Measurements from ENCODE around the gene RNGTT.
"Not testable (repeated sequence)": the region's sequence is repeated elsewhere in the genome, so short reads cannot be mapped to it uniquely, and the experiment has no call there.

RNGTT gene

GRCh38 chr6:88848870-88849269 is 114.5 kb downstream of the RNGTT start:
- FAIRE-seq (no peak), DNase-seq (ENCODE audit: insufficient read length, low spot score) (no peak)
- TF ChIP-seq POLR2A (IDR thresholded peaks at IDR 0.05; ENCODE audit: low read depth, low read length), result no peak

GRCh38 chr6:88843040-88843439 is 120.4 kb downstream of the RNGTT start:
- TF ChIP-seq POLR2A (IDR thresholded peaks at IDR 0.05; ENCODE audit: low read depth, low read length), result no peak
- DNase-seq (ENCODE audit: insufficient read length, low spot score), result no peak
- no peak for FAIRE-seq

- no peak for TF ChIP-seq POLR2A (IDR thresholded peaks at IDR 0.05; ENCODE audit: low read depth, low read length)
- DNase-seq (ENCODE audit: insufficient read length, low spot score) (no peak), FAIRE-seq (no peak)
Observed at GRCh38 chr6:88842320-88842719, 121.1 kb downstream of the RNGTT start.

GRCh38 chr6:88840796-88841539 is 122.5 kb downstream of the RNGTT start:
- TF ChIP-seq POLR2A (IDR thresholded peaks at IDR 0.05; ENCODE audit: low read depth, low read length), result no peak
- FAIRE-seq (no peak), DNase-seq (ENCODE audit: insufficient read length, low spot score) (no peak)

GRCh38 chr6:88840289-88840688 is 123.1 kb downstream of the RNGTT start:
- no peak for TF ChIP-seq POLR2A (IDR thresholded peaks at IDR 0.05; ENCODE audit: low read depth, low read length)
- DNase-seq (ENCODE audit: insufficient read length, low spot score) (no peak), FAIRE-seq (no peak)

GRCh38 chr6:88839280-88839679 is 124.1 kb downstream of the RNGTT start:
- DNase-seq (ENCODE audit: insufficient read length, low spot score) (no peak), FAIRE-seq (no peak)
- no peak for TF ChIP-seq POLR2A (IDR thresholded peaks at IDR 0.05; ENCODE audit: low read depth, low read length)

- no peak for DNase-seq (ENCODE audit: insufficient read length, low spot score)
- FAIRE-seq, result no peak
- TF ChIP-seq POLR2A (IDR thresholded peaks at IDR 0.05; ENCODE audit: low read depth, low read length), result no peak
Observed at GRCh38 chr6:88835210-88835609, 128.2 kb downstream of the RNGTT start.

GRCh38 chr6:88833071-88833470 is 130.3 kb downstream of the RNGTT start:
- FAIRE-seq; DNase-seq (ENCODE audit: insufficient read length, low spot score): not testable (repeated sequence)

- FAIRE-seq, result not testable (repeated sequence)
Observed at GRCh38 chr6:88827599-88827998, 135.8 kb downstream of the RNGTT start.

GRCh38 chr6:88825856-88826255 is 137.6 kb downstream of the RNGTT start:
- TF ChIP-seq POLR2A (IDR thresholded peaks at IDR 0.05; ENCODE audit: low read depth, low read length), result no peak
- FAIRE-seq, result peak; percentile 6
- no peak for DNase-seq (ENCODE audit: insufficient read length, low spot score)

More at GRCh38 chr6:88827599-88827998, 135.8 kb downstream of the RNGTT start:
- DNase-seq (ENCODE audit: insufficient read length, low spot score), result not testable (repeated sequence)

GRCh38 chr6:88823998-88824397 is 139.4 kb downstream of the RNGTT start:
- FAIRE-seq, result peak; percentile 6
- TF ChIP-seq POLR2A (IDR thresholded peaks at IDR 0.05; ENCODE audit: low read depth, low read length), result no peak
- peak; percentile 2 for DNase-seq (ENCODE audit: insufficient read length, low spot score)

GRCh38 chr6:88815491-88815890 is 147.9 kb downstream of the RNGTT start:
- no peak for FAIRE-seq
- no peak for DNase-seq (ENCODE audit: insufficient read length, low spot score)
- TF ChIP-seq POLR2A (IDR thresholded peaks at IDR 0.05; ENCODE audit: low read depth, low read length), result no peak

- FAIRE-seq (no peak), DNase-seq (ENCODE audit: insufficient read length, low spot score) (no peak)
- TF ChIP-seq POLR2A (IDR thresholded peaks at IDR 0.05; ENCODE audit: low read depth, low read length), result no peak
Observed at GRCh38 chr6:88814909-88815308, 148.5 kb downstream of the RNGTT start.

- no peak for TF ChIP-seq POLR2A (IDR thresholded peaks at IDR 0.05; ENCODE audit: low read depth, low read length)
- DNase-seq (ENCODE audit: insufficient read length, low spot score) (no peak), FAIRE-seq (no peak)
Observed at GRCh38 chr6:88813045-88813444, 150.4 kb downstream of the RNGTT start.

GRCh38 chr6:88810701-88811100 is 152.7 kb downstream of the RNGTT start:
- TF ChIP-seq POLR2A (IDR thresholded peaks at IDR 0.05; ENCODE audit: low read depth, low read length), result no peak
- DNase-seq (ENCODE audit: insufficient read length, low spot score) (no peak), FAIRE-seq (no peak)

- no peak for DNase-seq (ENCODE audit: insufficient read length, low spot score)
- no peak for TF ChIP-seq POLR2A (IDR thresholded peaks at IDR 0.05; ENCODE audit: low read depth, low read length)
- FAIRE-seq, result no peak
Observed at GRCh38 chr6:88810089-88810488, 153.3 kb downstream of the RNGTT start.

All from H54 (cell line).